Cardiac fibroblast (primary cell): ENCODE results near the gene CIZ1.

Experiments
- DNase-seq, 2 donors: peaks; one replicate each; pipeline versions ENCODE4 v3.0.0 to v3.0.0-alpha.2; 2010; ENCODE audit warnings: low read depth in 2 of 2
- H3K4me3 ChIP-seq, 2 donors: replicated peaks in 1 of 2; 1 replicate in 1 of 2; 2 replicates in 1 of 2; pipeline ENCODE4 v1.5.1; 2011; ENCODE audit warnings: low read depth in 2 of 2, low read length in 2 of 2, mild to moderate bottlenecking in 2 of 2, moderate library complexity in 1 of 2
- CTCF ChIP-seq: IDR thresholded peaks from one replicate; pipeline ENCODE4 v1.5.1; 2011; ENCODE audit warnings: low read depth, mild to moderate bottlenecking, low read length, inconsistent platforms

The CIZ1 gene

GRCh38 chr9:128192601-128193371 lies 1.4 kb upstream of the CIZ1 start:
- peak; percentile 88 to 93 for DNase-seq
- TF ChIP-seq CTCF = no peak
- H3K4me3 ChIP-seq = peak overlapping the region in 1 of 2 donors; percentile 83

GRCh38 chr9:128190516-128191405 lies 611 bp downstream of the CIZ1 start:
- no peak for TF ChIP-seq CTCF
- peak in 1 of 2 donors; percentile 6 for DNase-seq
- H3K4me3 ChIP-seq = peak overlapping the region; percentile 76 to 83

- DNase-seq = no peak
- H3K4me3 ChIP-seq = no peak overlapping the region
- TF ChIP-seq CTCF = no peak
Observed at GRCh38 chr9:128190013-128190412, 1.4 kb downstream of the CIZ1 start.

- no peak for DNase-seq
- no peak for TF ChIP-seq CTCF
- no peak overlapping the region for H3K4me3 ChIP-seq
Observed at GRCh38 chr9:128188209-128188608, 3.2 kb downstream of the CIZ1 start.

GRCh38 chr9:128187361-128187760 lies 4.0 kb downstream of the CIZ1 start:
- DNase-seq = no peak
- TF ChIP-seq CTCF = no peak
- no peak overlapping the region for H3K4me3 ChIP-seq

- TF ChIP-seq CTCF = no peak
- DNase-seq = no peak
- H3K4me3 ChIP-seq = no peak overlapping the region
Observed at GRCh38 chr9:128185979-128186965, 5.1 kb downstream of the CIZ1 start.
